ENCODE measurements around the gene XYLT1. TPM values are rescaled to one million over a fixed set of nuclear protein-coding genes. Genes with fewer than 3 reads are reported as not detected.

XYLT1 gene
- total RNA-seq, 2 donors from 2014 or later: 4.6 to 12.9 TPM

DNA sequence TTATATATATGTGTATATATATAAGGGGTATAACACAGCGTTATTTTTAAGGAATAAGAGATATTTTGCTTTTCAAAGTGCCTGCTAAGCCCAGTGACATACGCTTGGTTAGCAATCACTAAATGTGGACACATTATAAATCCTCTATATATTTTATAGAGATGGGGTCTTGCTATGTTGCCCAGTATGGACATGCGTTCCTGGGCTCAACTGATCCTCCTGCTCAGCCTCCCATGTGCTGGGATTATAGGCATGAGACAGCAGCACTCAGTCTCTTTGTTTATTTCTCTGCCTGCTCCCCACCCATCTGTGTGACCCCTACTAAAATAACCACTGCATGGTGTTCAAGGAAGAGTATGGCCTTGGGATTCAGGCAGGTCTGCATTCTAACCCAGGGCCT is 63.4 kb downstream of the XYLT1 start:
- DNase-seq (ENCODE audit: low spot score in 2 of 2): no peak

DNA sequence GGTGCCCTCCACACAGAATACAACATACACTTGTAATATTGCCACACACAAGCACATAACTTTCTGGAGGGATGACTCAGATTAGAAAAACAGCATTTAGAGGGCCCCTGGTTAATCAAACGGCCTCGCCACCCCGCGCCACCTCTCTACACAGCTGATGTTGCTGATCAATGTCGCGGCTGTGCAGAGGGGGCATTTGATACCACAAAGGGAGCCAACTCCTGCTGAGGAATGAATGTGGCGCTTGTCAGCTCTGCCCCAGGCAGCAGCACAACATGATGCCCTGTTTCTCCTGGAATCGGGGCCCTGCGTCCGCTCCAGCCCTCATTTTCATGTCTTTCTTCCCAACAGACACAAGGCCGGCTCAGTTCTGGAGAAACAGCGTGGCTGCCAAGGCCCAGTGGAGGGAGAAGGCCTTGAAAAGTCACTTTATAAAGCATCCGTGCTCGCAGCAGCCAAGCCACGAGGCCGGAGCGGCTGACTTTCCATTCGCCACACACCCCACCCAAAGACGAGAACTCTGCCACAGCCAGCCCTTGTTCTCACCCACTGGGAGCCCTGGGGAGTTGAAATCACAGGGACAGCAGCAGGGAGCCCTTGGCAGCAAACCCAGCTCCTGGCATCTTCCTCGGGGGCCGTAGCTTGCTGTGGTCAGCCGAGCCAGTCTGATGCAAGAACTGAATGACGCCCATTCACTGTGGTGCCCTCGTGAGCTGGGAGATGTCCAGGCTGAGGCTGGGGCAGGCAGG is 65.6 kb downstream of the XYLT1 start:
- ATAC-seq (no peak), DNase-seq (ENCODE audit: low spot score in 2 of 2) (no peak)
- Mint-ChIP-seq H3K27ac (peak overlapping the region in 1 of 2 donors; percentile 81), H3K9me3 (peaks cover 0 to 7% of the 10 kb centered on the region in 2 donors), H3K36me3 (peaks cover 3 to 4% of the 10 kb centered on the region in 2 donors)

More for the DNA sequence above, 63.4 kb downstream of the XYLT1 start:
- Mint-ChIP-seq H3K36me3 (peaks cover 5 to 8% of the 10 kb centered on the region in 2 donors), H3K9me3 (peaks cover 0 to 10% of the 10 kb centered on the region in 2 donors), H3K27ac (no peak overlapping the region)
- no peak for ATAC-seq

DNA sequence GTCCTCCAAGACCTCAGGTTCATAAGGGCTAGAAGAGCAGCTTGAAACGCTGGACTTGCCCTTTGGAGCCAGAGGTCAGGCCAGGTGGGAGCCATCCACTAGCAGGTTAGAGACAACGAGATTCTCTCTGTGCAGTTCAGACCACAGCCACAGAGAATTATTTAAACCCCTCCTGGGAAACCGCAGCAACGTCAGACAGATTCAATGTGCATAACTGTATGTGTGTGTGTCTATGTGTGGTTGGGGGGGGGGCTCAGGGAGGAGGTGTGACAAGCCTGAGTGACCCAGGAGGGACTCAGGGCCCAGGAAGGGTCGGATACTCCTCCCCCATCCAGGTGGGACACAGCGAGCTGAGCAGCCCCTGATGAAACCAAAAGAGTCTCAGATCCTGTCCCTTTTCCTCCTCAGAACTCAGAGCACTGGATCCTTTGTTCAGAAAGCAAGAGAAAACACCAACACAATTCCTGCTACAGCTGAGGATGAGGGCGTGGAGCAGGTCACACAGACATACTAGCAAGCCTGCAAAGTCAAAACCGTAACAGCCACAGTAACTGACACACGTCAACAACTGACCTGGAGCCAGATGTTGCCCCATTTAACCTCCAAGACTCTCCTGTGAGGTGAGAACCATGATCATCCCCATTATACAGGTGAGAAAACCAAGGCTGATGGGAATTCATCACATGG is 66.8 kb downstream of the XYLT1 start:
- no peak overlapping the region for H3K27ac Mint-ChIP-seq

DNA sequence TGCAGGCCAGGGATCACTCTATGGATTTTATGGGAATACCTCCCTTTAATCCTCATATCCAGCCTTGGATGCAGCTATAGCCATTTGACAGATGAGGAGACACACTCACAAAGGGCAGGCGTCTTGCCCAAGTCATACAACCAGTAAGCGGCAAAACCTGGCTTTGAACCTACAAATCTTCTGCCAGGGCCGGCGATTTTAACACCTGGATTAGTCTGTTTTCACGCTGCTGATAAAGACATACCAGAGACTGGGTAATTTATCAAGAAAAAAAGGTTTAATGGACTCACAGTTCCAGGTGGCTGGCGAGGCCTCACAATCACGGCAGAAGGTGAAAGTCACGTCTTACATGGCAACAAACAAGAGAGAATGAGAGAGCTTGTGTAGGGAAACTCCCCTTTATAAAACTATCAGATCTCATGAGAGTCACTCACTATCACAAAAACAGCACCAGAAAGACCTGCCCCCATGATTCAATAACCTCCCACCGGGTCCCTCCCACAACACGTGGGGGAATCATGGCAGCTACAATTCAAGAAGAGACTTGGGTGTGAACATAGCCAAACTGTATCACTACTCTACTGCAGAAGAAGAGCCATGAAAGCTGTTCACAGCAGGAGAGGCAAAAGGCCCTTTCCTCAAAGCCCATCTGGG is 67.5 kb downstream of the XYLT1 start:
- ATAC-seq (no peak), DNase-seq (ENCODE audit: low spot score in 2 of 2) (no peak)
- H3K27ac Mint-ChIP-seq: peak overlapping the region in 1 of 2 donors; percentile 30
- H3K36me3 Mint-ChIP-seq: no peaks in the 10 kb centered on the region
- H3K9me3 Mint-ChIP-seq: peaks cover 0 to 4% of the 10 kb centered on the region in 2 donors

More for the DNA sequence above, 66.8 kb downstream of the XYLT1 start:
- DNase-seq (ENCODE audit: low spot score in 2 of 2): no peak
- H3K36me3 Mint-ChIP-seq: no peaks in the 10 kb centered on the region
- peaks cover 0 to 4% of the 10 kb centered on the region in 2 donors for H3K9me3 Mint-ChIP-seq
- no peak for ATAC-seq

DNA sequence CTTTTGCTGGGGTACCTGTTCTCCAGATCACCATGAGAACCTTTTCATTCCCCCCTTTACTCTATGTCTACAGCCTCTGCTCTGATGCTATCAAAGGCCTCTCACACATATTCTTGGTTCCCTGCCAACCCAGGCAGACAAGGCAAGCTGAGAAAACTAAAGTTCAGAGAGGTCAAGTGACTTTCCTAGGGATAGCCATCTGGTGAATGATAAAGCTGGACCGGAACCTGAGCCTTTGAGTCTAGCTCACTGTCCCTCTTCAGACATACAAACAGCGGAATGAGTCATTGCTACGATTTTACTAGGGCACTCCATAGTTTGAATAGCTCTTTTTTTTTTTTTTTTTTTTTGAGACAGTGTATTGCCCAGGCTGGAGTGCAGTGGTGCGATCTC is 73.3 kb downstream of the XYLT1 start:
- Mint-ChIP-seq H3K36me3 (peaks cover 5 to 8% of the 10 kb centered on the region in 2 donors), H3K9me3 (peaks cover 0 to 9% of the 10 kb centered on the region in 2 donors), H3K27ac (no peak overlapping the region)
- ATAC-seq: no peak
- DNase-seq (ENCODE audit: low spot score in 2 of 2): no peak

DNA sequence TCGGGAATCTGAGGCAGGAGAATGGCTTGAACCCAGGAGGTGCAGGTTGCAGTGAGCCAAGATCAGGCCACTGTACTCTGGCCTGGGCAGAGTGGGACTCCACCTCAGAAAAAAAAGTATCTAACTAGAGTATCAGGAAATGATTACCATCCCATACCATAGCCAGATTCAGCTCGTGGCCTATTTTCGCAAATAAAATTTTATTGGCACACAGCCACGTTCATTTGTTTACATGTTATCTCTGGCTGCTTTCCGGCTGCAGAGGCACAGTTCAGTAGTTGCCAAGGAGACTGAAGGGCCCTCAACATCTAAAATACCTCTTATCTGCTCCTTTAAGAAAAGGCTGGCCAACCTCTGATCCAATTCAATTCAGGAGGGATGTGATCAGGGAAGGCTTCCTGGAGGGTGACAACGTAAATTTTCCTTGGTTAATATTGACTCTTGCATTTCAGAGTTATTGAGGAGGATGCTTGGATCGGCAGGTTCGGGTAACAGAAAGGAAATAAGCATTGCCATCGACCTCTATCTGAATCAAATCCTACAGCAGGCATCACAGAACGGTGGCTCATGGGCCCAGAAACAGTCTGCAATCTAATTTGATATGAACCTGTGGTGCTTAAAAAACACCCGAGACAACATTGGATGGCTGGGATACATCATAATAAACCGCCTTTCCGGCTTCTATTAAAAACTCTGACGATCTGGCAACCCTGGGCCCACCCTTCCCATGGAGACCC is 73.8 kb downstream of the XYLT1 start:
- Mint-ChIP-seq H3K27ac (peak overlapping the region in 1 of 2 donors; percentile 72), H3K36me3 (peaks cover 5 to 8% of the 10 kb centered on the region in 2 donors), H3K9me3 (peaks cover 3 to 13% of the 10 kb centered on the region in 2 donors)
- DNase-seq (ENCODE audit: low spot score in 2 of 2) (no peak), ATAC-seq (no peak)

DNA sequence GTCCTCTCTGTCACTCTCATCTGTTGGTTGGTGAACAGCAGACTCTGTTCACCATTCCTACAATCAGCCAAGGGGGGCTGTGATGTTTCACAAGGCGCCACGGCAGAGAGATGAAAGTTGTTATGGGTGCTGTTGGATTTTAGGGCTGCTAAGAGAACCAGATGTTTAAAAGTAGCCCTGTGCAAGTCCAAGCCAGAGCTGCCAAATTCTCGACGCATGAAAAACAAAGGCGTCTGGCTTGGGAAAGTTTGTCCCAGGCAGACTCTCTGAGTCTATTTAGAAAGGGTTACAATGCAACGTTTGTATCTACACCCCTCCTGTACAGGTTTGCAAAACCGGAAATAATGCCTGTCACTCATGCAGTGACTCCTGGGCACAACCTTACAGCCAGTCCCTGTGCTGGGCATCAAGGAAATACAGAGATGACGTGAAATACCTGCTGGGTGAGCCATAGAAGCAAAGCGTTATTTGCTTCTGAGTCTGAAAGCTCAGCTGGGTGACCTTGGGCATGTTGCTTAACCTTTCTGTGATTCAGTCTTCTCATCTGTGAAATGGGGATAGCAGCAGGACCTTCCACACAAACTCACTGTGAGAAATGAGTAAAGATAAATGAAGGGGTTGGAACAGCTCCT is 74.8 kb downstream of the XYLT1 start:
- Mint-ChIP-seq H3K9me3 (peaks cover 3 to 15% of the 10 kb centered on the region in 2 donors), H3K27ac (no peak overlapping the region), H3K36me3 (peaks cover 5 to 8% of the 10 kb centered on the region in 2 donors)
- DNase-seq (ENCODE audit: low spot score in 2 of 2) (no peak), ATAC-seq (no peak)

DNA sequence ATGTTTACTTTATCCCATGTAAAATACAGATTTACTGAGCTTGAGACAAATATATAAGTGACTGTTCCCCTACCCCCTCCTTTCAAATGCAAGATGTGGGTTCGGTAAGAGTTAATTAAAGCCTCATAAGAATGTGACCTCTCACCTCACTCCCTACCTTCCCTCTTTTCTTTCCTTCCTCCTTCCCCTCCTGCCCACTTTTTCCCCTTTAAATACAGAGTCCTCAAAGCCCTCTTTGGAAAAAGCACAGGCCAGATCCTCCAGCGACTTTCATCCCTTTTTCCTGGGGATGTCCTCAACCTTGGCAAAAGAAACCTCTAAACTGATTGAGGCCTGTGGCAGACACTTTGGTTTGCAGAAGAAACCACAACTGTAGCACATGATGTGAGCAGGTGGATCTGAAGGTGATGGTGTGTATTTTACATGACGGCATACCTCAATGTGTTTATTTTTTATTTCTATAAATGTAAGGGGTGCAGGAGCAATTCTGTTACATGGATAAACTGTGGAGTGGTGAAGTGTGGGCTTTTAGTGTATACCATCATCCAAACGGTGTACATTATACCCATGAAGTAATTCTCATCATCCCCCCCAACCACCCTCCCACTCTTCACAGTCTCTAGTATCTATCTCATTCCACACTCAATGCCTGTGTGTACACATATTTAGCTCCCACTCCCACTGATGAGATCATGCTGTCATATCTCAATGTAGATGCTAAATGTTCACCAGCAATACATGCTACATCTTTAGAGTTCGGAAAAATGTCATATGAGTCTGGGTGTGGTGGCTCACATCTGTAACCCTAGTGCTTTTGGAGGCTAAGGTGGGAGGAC is 77.7 kb downstream of the XYLT1 start:
- Mint-ChIP-seq H3K36me3 (peaks cover 5 to 8% of the 10 kb centered on the region in 2 donors), H3K27ac (no peak overlapping the region), H3K9me3 (peaks cover 3 to 15% of the 10 kb centered on the region in 2 donors)
- DNase-seq (ENCODE audit: low spot score in 2 of 2) (no peak), ATAC-seq (no peak)

DNA sequence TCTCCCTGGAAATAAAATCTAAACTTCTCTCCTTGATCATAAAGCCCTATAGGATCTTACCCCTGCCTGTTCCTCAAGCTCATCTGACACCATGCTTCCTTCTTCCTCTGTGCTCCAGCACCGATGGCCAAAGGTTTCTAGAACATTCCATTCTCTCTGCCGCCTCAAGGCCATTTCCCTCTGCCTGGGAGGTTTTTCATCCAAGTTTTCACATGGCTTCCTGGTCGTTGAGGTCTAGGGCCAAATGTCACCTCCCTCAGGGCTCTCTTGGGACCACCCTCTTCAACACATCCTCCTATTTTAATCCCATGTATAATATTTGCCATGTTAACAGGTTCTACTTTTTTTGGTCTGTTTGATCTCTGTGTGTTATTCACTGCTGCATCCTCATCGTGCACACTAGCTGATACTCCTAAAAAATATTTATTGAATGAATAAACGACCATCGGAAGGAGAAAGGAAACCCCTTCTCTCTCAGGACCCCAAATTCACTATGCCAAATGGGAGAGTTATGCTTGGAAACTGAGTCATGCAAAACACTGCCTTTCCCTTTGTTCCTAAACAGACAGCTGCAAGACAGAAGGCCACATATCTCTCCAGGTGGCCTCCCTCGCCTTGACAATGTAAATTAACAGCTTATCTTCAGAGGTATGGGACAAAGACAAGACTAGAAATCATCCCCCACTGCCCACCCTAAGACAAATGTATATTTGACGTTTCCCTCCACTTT is 78.5 kb downstream of the XYLT1 start:
- ATAC-seq (no peak), DNase-seq (ENCODE audit: low spot score in 2 of 2) (no peak)
- peaks cover 3 to 15% of the 10 kb centered on the region in 2 donors for H3K9me3 Mint-ChIP-seq
- H3K36me3 Mint-ChIP-seq: peaks cover 5 to 8% of the 10 kb centered on the region in 2 donors
- no peak overlapping the region for H3K27ac Mint-ChIP-seq

DNA sequence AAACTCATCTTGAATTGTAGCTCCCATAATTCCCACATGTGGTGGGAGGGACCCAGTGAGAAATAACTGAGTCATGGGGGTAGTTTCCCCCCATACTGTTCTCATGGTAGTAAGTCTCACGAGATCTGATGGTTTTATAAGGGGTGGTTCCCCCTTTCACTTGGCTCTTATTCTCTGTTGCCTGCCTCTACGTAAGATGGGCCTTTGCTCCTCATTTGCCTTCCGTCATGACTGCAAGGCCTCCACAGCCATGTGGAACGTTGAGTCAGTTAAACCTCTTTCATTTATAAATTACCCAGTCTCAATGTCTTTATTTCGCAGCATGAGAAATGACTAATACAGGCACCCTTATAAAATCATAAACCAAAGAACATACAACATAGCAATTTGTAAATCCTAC is 79.0 kb downstream of the XYLT1 start:
- DNase-seq (ENCODE audit: low spot score in 2 of 2): no peak
- H3K27ac Mint-ChIP-seq: no peak overlapping the region
- peaks cover 3 to 15% of the 10 kb centered on the region in 2 donors for H3K9me3 Mint-ChIP-seq
- ATAC-seq: peak in 1 of 2 donors; percentile 41
- peaks cover 5 to 8% of the 10 kb centered on the region in 2 donors for H3K36me3 Mint-ChIP-seq

DNA sequence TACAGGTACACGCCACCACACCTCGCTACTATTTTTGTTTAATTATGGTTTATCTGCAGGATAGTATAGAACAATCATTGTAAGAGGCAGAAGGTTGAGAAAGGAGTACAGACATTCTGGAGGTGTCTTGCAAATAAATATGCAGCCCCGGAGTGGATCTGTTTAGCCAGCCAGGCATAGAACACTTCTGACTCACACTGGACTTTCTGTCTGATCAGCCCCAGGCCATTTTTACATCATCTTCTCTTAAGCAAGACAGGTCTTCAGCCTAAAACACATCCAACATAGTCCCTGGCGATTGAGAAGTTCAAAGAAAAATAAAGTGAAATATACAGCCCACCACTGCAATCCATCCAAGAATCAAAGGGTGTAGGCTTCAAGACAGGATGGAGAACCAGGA is 81.4 kb downstream of the XYLT1 start:
- DNase-seq (ENCODE audit: low spot score in 2 of 2) (no peak), ATAC-seq (no peak)
- peaks cover 3 to 15% of the 10 kb centered on the region in 2 donors for H3K9me3 Mint-ChIP-seq
- no peak overlapping the region for H3K27ac Mint-ChIP-seq
- peaks cover 5 to 8% of the 10 kb centered on the region in 2 donors for H3K36me3 Mint-ChIP-seq

DNA sequence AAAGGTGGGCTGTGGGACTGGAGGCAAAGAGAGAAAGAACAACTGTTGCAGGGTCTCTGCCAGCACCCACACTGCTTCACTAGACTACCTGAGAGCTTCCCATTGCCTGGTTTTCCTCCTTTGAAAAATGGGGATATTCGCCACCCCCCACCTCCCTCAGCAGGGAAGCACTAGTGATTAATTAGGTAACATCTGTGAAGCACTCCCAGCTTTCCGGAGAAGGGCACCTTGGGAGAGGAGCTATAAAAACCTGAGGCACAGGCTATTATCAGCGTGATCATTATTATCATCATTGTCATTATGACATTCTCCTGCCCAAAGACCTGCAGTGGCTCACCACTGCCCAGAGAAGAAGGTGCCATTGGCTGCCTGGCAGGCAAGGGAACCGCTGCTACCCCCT is 83.5 kb downstream of the XYLT1 start:
- no peaks in the 10 kb centered on the region for H3K36me3 Mint-ChIP-seq
- no peak for ATAC-seq

DNA sequence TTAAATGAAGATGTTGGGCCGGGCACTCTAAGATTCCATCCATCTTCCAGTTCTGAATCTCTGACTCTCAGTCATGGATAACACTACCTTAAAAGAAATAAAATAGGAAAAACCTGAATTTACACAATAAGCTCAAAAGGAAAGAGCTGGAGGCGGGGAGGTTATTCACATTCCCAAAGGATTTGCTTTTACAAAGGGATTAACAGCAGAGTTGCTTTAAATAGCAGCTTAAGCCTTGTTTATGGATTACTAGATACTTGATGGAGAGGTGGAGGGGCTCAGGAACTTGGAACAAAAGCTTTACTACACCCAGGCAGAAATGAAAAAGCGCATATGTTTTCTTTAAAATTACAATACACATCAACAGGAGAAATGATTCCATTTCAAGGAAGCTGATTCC is 84.5 kb downstream of the XYLT1 start:
- no peak for ATAC-seq
- Mint-ChIP-seq H3K27ac (no peak overlapping the region), H3K36me3 (no peaks in the 10 kb centered on the region), H3K9me3 (no peaks in the 10 kb centered on the region)
- no peak for DNase-seq (ENCODE audit: low spot score in 2 of 2)

More for the DNA sequence above, 83.5 kb downstream of the XYLT1 start:
- H3K9me3 Mint-ChIP-seq: peaks cover 2 to 6% of the 10 kb centered on the region in 2 donors
- DNase-seq (ENCODE audit: low spot score in 2 of 2): no peak
- no peak overlapping the region for H3K27ac Mint-ChIP-seq

DNA sequence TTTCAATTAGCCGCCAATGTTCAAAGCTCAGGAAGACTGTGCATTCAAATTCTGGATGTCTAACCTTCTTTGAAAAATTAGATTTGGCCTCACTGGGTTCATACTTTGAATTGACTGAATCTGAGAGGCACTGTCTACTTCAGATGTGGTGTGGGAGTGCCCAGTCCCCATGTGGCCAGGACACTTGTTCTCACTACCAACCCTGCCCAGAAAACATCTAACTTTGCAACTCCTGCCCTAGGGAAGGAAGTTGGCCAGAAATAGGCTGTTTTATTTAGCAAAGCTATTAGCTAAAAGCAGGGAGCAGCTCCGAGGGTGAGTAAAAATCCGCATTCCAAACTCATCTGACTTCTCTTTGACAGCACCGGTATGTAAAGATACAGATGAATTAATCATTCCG is 86.3 kb downstream of the XYLT1 start:
- DNase-seq (ENCODE audit: low spot score in 2 of 2) (no peak), ATAC-seq (no peak)
- no peaks in the 10 kb centered on the region for H3K9me3 Mint-ChIP-seq
- no peaks in the 10 kb centered on the region for H3K36me3 Mint-ChIP-seq
- H3K27ac Mint-ChIP-seq: no peak overlapping the region

Data from activated naive CD4-positive, alpha-beta T cell treated with anti-CD3 and anti-CD28 coated beads, Interleukin-2, amount 50 U/mL, for 72 hours (primary cell).